Erythroblast (primary cell): Measurements from ENCODE around the gene GTPBP1.

Experiments used
- DNase-seq, 2 experiments: peaks; one replicate each; lab custom pipeline; 2025; lab: John Stamatoyannopoulos, UW
- GATA1 ChIP-seq: IDR thresholded peaks from 2 replicates; pipeline ENCODE4 v1.6.1; 2011; ENCODE audit warnings: low read depth, mild to moderate bottlenecking, control low read depth, low read length, moderate library complexity
- POLR2A ChIP-seq: IDR thresholded peaks from 2 replicates; pipeline ENCODE4 v1.6.1; 2011; ENCODE audit warnings: mild to moderate bottlenecking, low read length

The GTPBP1 gene

GRCh38 chr22:38705235-38706100, at the start of gene GTPBP1:
Gene GTPBP1 (plus strand): TSS chr22:38705944. CDS start chr22:38705956, 12 bp downstream.
- DNase-seq: peak; percentile 100
- no peak for TF ChIP-seq GATA1
- peak; percentile 96 for TF ChIP-seq POLR2A

- TF ChIP-seq POLR2A (peak; percentile 77), GATA1 (no peak)
- peak; percentile 90 to 94 for DNase-seq
Measured at GRCh38 chr22:38656256-38657044, 49.3 kb upstream of the GTPBP1 start, which contains the start of the genes CBY1 and FAM227A. Gene CBY1 (plus strand): TSS chr22:38656638. CDS start chr22:38668055, 11,417 bp downstream. Gene FAM227A (minus strand): TSS chr22:38656392. CDS start chr22:38650168, 6,224 bp downstream.

GRCh38 chr22:38657045-38657909, 48.5 kb upstream of the GTPBP1 start:
- DNase-seq: peak; percentile 43 to 57
- TF ChIP-seq GATA1 (no peak), POLR2A (no peak)

GRCh38 chr22:38674888-38675287, 30.9 kb upstream of the GTPBP1 start:
- TF ChIP-seq GATA1 (no peak), POLR2A (no peak)
- DNase-seq: no peak

GRCh38 chr22:38675833-38676232, 29.9 kb upstream of the GTPBP1 start:
- peak; percentile 20 to 77 for DNase-seq
- TF ChIP-seq POLR2A: no peak
- TF ChIP-seq GATA1: no peak

GRCh38 chr22:38681582-38682335, 24.0 kb upstream of the GTPBP1 start, which contains the start of gene TOMM22:
Gene TOMM22 (plus strand): TSS chr22:38681957. CDS start chr22:38681979, 22 bp downstream.
- peak; percentile 92 to 94 for DNase-seq
- TF ChIP-seq GATA1 (no peak), POLR2A (peak; percentile 88)

GRCh38 chr22:38684895-38685294, 20.8 kb upstream of the GTPBP1 start:
- DNase-seq: peak in 1 of 2 experiments; percentile 57
- no peak for TF ChIP-seq POLR2A

- TF ChIP-seq POLR2A: no peak
- TF ChIP-seq GATA1: no peak
- DNase-seq: no peak
Measured at GRCh38 chr22:38685761-38686160, 20.0 kb upstream of the GTPBP1 start.

- DNase-seq: no peak
- no peak for TF ChIP-seq GATA1
- no peak for TF ChIP-seq POLR2A
Measured at GRCh38 chr22:38689651-38690050, 16.1 kb upstream of the GTPBP1 start.

GRCh38 chr22:38694049-38694448, 11.7 kb upstream of the GTPBP1 start:
- peak in 1 of 2 experiments; percentile 59 for DNase-seq
- TF ChIP-seq GATA1 (no peak), POLR2A (no peak)

GRCh38 chr22:38694940-38695339, 10.8 kb upstream of the GTPBP1 start:
- TF ChIP-seq POLR2A (peak; percentile 20), GATA1 (no peak)
- DNase-seq: peak in 1 of 2 experiments; percentile 28

- peak; percentile 53 to 73 for DNase-seq
- TF ChIP-seq GATA1: no peak
- TF ChIP-seq POLR2A: no peak
Measured at GRCh38 chr22:38696606-38697424, 8.9 kb upstream of the GTPBP1 start.
